Chondrocyte (in vitro differentiated cells): ENCODE measurements around the gene GMNN. TPM values are rescaled to one million over a fixed set of nuclear protein-coding genes. Genes with fewer than 3 reads are reported as not detected.

Experiments
- DNase-seq: peaks from one replicate; pipeline ENCODE4 v3.0.0; 2021; ENCODE audit warnings: mixed read lengths, low spot score
- H3K27ac Mint-ChIP-seq: one replicate; pipeline ENCODE4 v1.8.0; 2021; ENCODE audit warnings: mild to moderate bottlenecking, moderate library complexity, mixed read lengths; ENCODE audit not compliant: unreplicated experiment
- H3K27me3 Mint-ChIP-seq: 2 replicates; pipeline ENCODE4 v1.8.0; 2021; ENCODE audit warnings: low read depth, mixed read lengths
- H3K36me3 Mint-ChIP-seq: 2 replicates; pipeline ENCODE4 v1.8.0; 2021; ENCODE audit warnings: low read depth, mixed read lengths
- H3K4me1 Mint-ChIP-seq: 2 replicates; pipeline ENCODE4 v1.8.0; 2021; ENCODE audit warnings: low read depth, mild to moderate bottlenecking, mixed read lengths
- H3K4me3 Mint-ChIP-seq: one replicate; pipeline ENCODE4 v1.8.0; 2021; ENCODE audit warnings: mild to moderate bottlenecking, moderate library complexity, mixed read lengths; ENCODE audit not compliant: unreplicated experiment
- H3K9me3 Mint-ChIP-seq: 2 replicates; pipeline ENCODE4 v1.8.0; 2021; ENCODE audit warnings: low read depth, mixed read lengths
- total RNA-seq: library from RNA; stranded (reverse); gene quantifications from 3 replicates; pipeline ENCODE4 v1.2.1, GENCODE V29; 2021
- TF ChIP-seq, protein P1 (sequence below): fragments of 200-600 bp; sonication (generic); IDR thresholded peaks from 2 replicates; pipeline ENCODE4 v1.5.0; 2021; ENCODE audit warnings: antibody characterized with exemption, mild to moderate bottlenecking, moderate library complexity

Gene GMNN
- total RNA-seq, 1 donor from 2014 or later = 13.6 TPM

DNA sequence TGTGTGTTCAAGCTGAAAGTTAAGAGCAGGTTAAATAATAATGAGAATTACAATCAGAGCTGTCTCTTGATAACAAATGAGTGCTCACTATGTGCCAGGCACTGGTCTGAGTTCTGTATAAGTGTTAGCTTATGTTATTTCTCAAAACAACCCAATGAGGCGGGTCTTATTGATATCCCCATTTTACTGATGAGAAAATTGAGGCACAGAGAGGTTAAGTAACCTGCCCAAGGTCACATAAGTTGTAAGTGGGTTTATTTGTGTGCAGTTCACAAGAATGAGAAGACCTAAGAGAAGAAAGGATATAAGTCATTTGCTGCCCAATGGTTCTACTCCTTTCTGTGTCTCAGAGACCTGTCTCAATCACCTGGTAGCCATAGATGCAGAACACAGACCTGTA is 58.1 kb downstream of the GMNN start:
- no peaks in the 10 kb centered on the region for H3K36me3 Mint-ChIP-seq
- H3K9me3 Mint-ChIP-seq = no peaks in the 10 kb centered on the region
- DNase-seq = no peak
- no peaks in the 10 kb centered on the region for H3K27me3 Mint-ChIP-seq
- H3K27ac Mint-ChIP-seq = peak overlapping the region; percentile 35
- TF ChIP-seq, protein P1, sequence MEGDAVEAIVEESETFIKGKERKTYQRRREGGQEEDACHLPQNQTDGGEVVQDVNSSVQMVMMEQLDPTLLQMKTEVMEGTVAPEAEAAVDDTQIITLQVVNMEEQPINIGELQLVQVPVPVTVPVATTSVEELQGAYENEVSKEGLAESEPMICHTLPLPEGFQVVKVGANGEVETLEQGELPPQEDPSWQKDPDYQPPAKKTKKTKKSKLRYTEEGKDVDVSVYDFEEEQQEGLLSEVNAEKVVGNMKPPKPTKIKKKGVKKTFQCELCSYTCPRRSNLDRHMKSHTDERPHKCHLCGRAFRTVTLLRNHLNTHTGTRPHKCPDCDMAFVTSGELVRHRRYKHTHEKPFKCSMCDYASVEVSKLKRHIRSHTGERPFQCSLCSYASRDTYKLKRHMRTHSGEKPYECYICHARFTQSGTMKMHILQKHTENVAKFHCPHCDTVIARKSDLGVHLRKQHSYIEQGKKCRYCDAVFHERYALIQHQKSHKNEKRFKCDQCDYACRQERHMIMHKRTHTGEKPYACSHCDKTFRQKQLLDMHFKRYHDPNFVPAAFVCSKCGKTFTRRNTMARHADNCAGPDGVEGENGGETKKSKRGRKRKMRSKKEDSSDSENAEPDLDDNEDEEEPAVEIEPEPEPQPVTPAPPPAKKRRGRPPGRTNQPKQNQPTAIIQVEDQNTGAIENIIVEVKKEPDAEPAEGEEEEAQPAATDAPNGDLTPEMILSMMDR = no peak
- no peak overlapping the region for H3K4me3 Mint-ChIP-seq
- peaks cover 21% of the 10 kb centered on the region for H3K4me1 Mint-ChIP-seq

DNA sequence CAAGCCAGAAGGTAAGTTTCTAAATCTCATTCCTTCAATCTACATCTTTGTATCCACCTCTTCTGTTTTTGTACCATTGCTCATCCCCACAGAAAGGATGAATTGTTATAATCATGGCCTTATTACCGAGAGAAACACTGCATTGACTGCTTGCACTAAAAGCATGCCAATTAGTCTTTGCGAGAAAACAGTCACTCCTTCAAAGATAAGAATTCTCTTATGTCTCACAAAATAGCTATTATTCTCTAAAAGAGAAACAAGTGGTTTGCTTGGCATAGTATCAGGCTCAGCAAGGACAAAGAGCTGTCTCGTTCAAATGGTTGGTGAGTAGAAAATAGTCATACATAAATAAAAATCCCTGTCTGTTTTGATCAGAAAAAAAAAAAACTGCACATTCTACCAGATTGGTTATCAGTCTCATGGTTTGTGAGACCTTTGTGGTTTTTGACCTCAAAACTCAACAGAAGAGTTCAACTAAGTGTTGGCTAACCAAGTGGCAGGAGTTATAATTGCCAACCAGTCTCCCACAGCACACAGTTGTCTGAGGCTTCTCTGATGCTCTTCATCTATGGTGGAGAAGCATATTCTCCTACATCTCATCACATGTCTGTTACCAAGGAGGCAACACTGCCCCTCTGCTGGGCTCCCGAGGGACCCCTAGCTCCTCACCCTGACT is 59.1 kb downstream of the GMNN start:
- peaks cover 21% of the 10 kb centered on the region for H3K4me1 Mint-ChIP-seq

More for the DNA sequence above, 59.1 kb downstream of the GMNN start:
- Mint-ChIP-seq H3K27ac (no peak overlapping the region), H3K36me3 (no peaks in the 10 kb centered on the region), H3K27me3 (no peaks in the 10 kb centered on the region), H3K4me3 (no peak overlapping the region), H3K9me3 (no peaks in the 10 kb centered on the region)
- TF ChIP-seq, protein P1 = no peak
- no peak for DNase-seq

Other genes with a start within 250 kb of the GMNN start
- 0.05 to 0.07 TPM (median 0.05 TPM) in 3 replicates for gene KIAA0319, start 128.7 kb upstream of the GMNN start, total RNA-seq
- gene TDP2, start 108.0 kb upstream of the GMNN start, total RNA-seq = 23.4 to 32.4 TPM (median 23.8 TPM) in 3 replicates
- gene ACOT13, start 107.9 kb upstream of the GMNN start, total RNA-seq = 28.4 to 33.1 TPM (median 30.4 TPM) in 3 replicates
- gene C6orf62, start 55.8 kb upstream of the GMNN start, total RNA-seq = 74.0 to 91.9 TPM (median 90.2 TPM) in 3 replicates
- gene ARMH2, start 24.0 kb downstream of the GMNN start, total RNA-seq = not detected in 3 replicates
- gene RIPOR2, start 161.0 kb downstream of the GMNN start, total RNA-seq = 0.62 to 1.9 TPM (median 0.92 TPM) in 3 replicates